ENCODE data around the gene TAGAP.
A peak's percentile ranks its signal among the peaks of the same experiment; 100 is the strongest.

Gene TAGAP

GRCh38 chr6:159085396-159085895 is 40.7 kb upstream of the TAGAP start:
- Histone ChIP-seq H2BK120ac (ENCODE audit: low read depth, low read length) (no peak overlapping the region), H2BK12ac (ENCODE audit: low read length) (no peak overlapping the region), H4K8ac (ENCODE audit: low read depth, low read length) (no peak overlapping the region), H3K23ac (ENCODE audit: low read depth, low read length, poor library complexity) (no peak overlapping the region), H2AFZ (ENCODE audit: low read length) (no peak overlapping the region), H3K4me2 (ENCODE audit: insufficient read depth, low read length, poor library complexity, severe bottlenecking) (no peak overlapping the region), H3K27ac (replicated peaks; ENCODE audit: low read length) (no peak overlapping the region), H2AK5ac (ENCODE audit: low read depth, low read length) (no peak overlapping the region), H3K18ac (ENCODE audit: low read length) (peak overlapping the region; percentile 51), H3K36me3 (replicated peaks in 1 of 2; ENCODE audit: control insufficient read depth in 2 of 2, insufficient read depth in 2 of 2, low read length in 2 of 2) (no peaks in the 10 kb centered on the region), H3K14ac (ENCODE audit: low read length) (no peak overlapping the region), H4K91ac (ENCODE audit: low read depth, low read length, poor library complexity) (no peak overlapping the region), H2BK15ac (ENCODE audit: low read length) (no peak overlapping the region), H3K9me3 (replicated peaks in 1 of 2; ENCODE audit: control insufficient read depth in 2 of 2, insufficient read depth in 1 of 2, low read depth in 1 of 2, low read length in 2 of 2) (no peaks in the 10 kb centered on the region), H3K4me3 (ENCODE audit: low read length in 2 of 2) (no peak overlapping the region), H2BK5ac (ENCODE audit: low read length) (no peak overlapping the region), H3K79me1 (ENCODE audit: low read depth, low read length) (no peaks in the 10 kb centered on the region), H3K4ac (ENCODE audit: low read length) (no peak overlapping the region), H3K27me3 (ENCODE audit: control insufficient read depth in 3 of 3, insufficient read depth in 3 of 3, low read depth in 1 of 3, low read length in 3 of 3) (peaks cover 0 to under 1% (median 0%) of the 10 kb centered on the region in 3 experiments), H3K9ac (ENCODE audit: low read depth, low read length, poor library complexity) (no peak overlapping the region), H3K4me1 (ENCODE audit: control insufficient read depth in 2 of 2, insufficient read depth in 1 of 2, low read depth in 1 of 2, low read length in 2 of 2) (no peaks in the 10 kb centered on the region)
- no peak for DNase-seq (ENCODE audit: low spot score)
- no CpG with 5 or more reads among the region's 7 CpGs for WGBS, 2 donors (ENCODE audit: extremely low coverage in 2 of 2, insufficient read length in 2 of 2, insufficient replicate concordance in 1 of 2)

- H3K27me3 ChIP-seq (ENCODE audit: control insufficient read depth in 3 of 3, insufficient read depth in 3 of 3, low read depth in 1 of 3, low read length in 3 of 3), result peaks cover 0 to 3% (median 0%) of the 10 kb centered on the region in 3 experiments
- no peak overlapping the region for H3K4me3 ChIP-seq (ENCODE audit: low read length in 2 of 2)
- no peak overlapping the region for H3K23ac ChIP-seq (ENCODE audit: low read depth, low read length, poor library complexity)
- no peak overlapping the region for H2AK5ac ChIP-seq (ENCODE audit: low read depth, low read length)
- H3K4ac ChIP-seq (ENCODE audit: low read length), result no peak overlapping the region
- H2AFZ ChIP-seq (ENCODE audit: low read length), result no peak overlapping the region
- no peaks in the 10 kb centered on the region for H3K36me3 ChIP-seq (replicated peaks in 1 of 2; ENCODE audit: control insufficient read depth in 2 of 2, insufficient read depth in 2 of 2, low read length in 2 of 2)
- no peak overlapping the region for H3K4me2 ChIP-seq (ENCODE audit: insufficient read depth, low read length, poor library complexity, severe bottlenecking)
- no peak overlapping the region for H4K91ac ChIP-seq (ENCODE audit: low read depth, low read length, poor library complexity)
- H3K27ac ChIP-seq (replicated peaks; ENCODE audit: low read length), result no peak overlapping the region
- no peaks in the 10 kb centered on the region for H3K79me1 ChIP-seq (ENCODE audit: low read depth, low read length)
- H2BK5ac ChIP-seq (ENCODE audit: low read length), result no peak overlapping the region
- H4K8ac ChIP-seq (ENCODE audit: low read depth, low read length), result no peak overlapping the region
- H3K9me3 ChIP-seq (replicated peaks in 1 of 2; ENCODE audit: control insufficient read depth in 2 of 2, insufficient read depth in 1 of 2, low read depth in 1 of 2, low read length in 2 of 2), result no peaks in the 10 kb centered on the region
- no peak overlapping the region for H3K14ac ChIP-seq (ENCODE audit: low read length)
- H2BK12ac ChIP-seq (ENCODE audit: low read length), result no peak overlapping the region
- no peak overlapping the region for H2BK15ac ChIP-seq (ENCODE audit: low read length)
- no peak for DNase-seq (ENCODE audit: low spot score)
- H2BK120ac ChIP-seq (ENCODE audit: low read depth, low read length), result no peak overlapping the region
- no CpG with 5 or more reads among the region's 2 CpGs for WGBS, 2 donors (ENCODE audit: extremely low coverage in 2 of 2, insufficient read length in 2 of 2, insufficient replicate concordance in 1 of 2)
- H3K9ac ChIP-seq (ENCODE audit: low read depth, low read length, poor library complexity), result no peak overlapping the region
- H3K4me1 ChIP-seq (ENCODE audit: control insufficient read depth in 2 of 2, insufficient read depth in 1 of 2, low read depth in 1 of 2, low read length in 2 of 2), result no peaks in the 10 kb centered on the region
- H3K18ac ChIP-seq (ENCODE audit: low read length), result no peak overlapping the region
These were observed 39.8 kb upstream of the TAGAP start for GRCh38 chr6:159084493-159085091.

- Histone ChIP-seq H3K27ac (replicated peaks; ENCODE audit: low read length) (no peak overlapping the region), H3K79me1 (ENCODE audit: low read depth, low read length) (no peaks in the 10 kb centered on the region), H3K9me3 (replicated peaks in 1 of 2; ENCODE audit: control insufficient read depth in 2 of 2, insufficient read depth in 1 of 2, low read depth in 1 of 2, low read length in 2 of 2) (no peaks in the 10 kb centered on the region), H3K14ac (ENCODE audit: low read length) (no peak overlapping the region), H4K8ac (ENCODE audit: low read depth, low read length) (no peak overlapping the region), H2BK15ac (ENCODE audit: low read length) (no peak overlapping the region), H3K27me3 (ENCODE audit: control insufficient read depth in 3 of 3, insufficient read depth in 3 of 3, low read depth in 1 of 3, low read length in 3 of 3) (peaks cover 0 to 9% (median 0%) of the 10 kb centered on the region in 3 experiments), H3K4ac (ENCODE audit: low read length) (no peak overlapping the region), H3K4me3 (ENCODE audit: low read length in 2 of 2) (no peak overlapping the region), H3K36me3 (replicated peaks in 1 of 2; ENCODE audit: control insufficient read depth in 2 of 2, insufficient read depth in 2 of 2, low read length in 2 of 2) (no peaks in the 10 kb centered on the region), H2BK12ac (ENCODE audit: low read length) (no peak overlapping the region), H2BK5ac (ENCODE audit: low read length) (no peak overlapping the region), H3K23ac (ENCODE audit: low read depth, low read length, poor library complexity) (no peak overlapping the region), H4K91ac (ENCODE audit: low read depth, low read length, poor library complexity) (no peak overlapping the region), H2AK5ac (ENCODE audit: low read depth, low read length) (no peak overlapping the region), H2BK120ac (ENCODE audit: low read depth, low read length) (no peak overlapping the region), H3K4me2 (ENCODE audit: insufficient read depth, low read length, poor library complexity, severe bottlenecking) (no peak overlapping the region), H3K9ac (ENCODE audit: low read depth, low read length, poor library complexity) (no peak overlapping the region), H3K18ac (ENCODE audit: low read length) (no peak overlapping the region), H2AFZ (ENCODE audit: low read length) (no peak overlapping the region), H3K4me1 (ENCODE audit: control insufficient read depth in 2 of 2, insufficient read depth in 1 of 2, low read depth in 1 of 2, low read length in 2 of 2) (no peaks in the 10 kb centered on the region)
- DNase-seq (ENCODE audit: low spot score), result no peak
- WGBS, 2 donors (ENCODE audit: extremely low coverage in 2 of 2, insufficient read length in 2 of 2, insufficient replicate concordance in 1 of 2), result no CpG with 5 or more reads among the region's 2 CpGs
These were observed 38.4 kb upstream of the TAGAP start for GRCh38 chr6:159083146-159083545.

- H2AFZ ChIP-seq (ENCODE audit: low read length), result no peak overlapping the region
These were observed 37.4 kb upstream of the TAGAP start for GRCh38 chr6:159082039-159082815.

More at GRCh38 chr6:159082039-159082815, 37.4 kb upstream of the TAGAP start:
- no peak overlapping the region for H3K18ac ChIP-seq (ENCODE audit: low read length)
- no peak overlapping the region for H2BK5ac ChIP-seq (ENCODE audit: low read length)
- H3K27ac ChIP-seq (replicated peaks; ENCODE audit: low read length), result no peak overlapping the region
- no peak overlapping the region for H3K9ac ChIP-seq (ENCODE audit: low read depth, low read length, poor library complexity)
- DNase-seq (ENCODE audit: low spot score), result no peak
- H2AK5ac ChIP-seq (ENCODE audit: low read depth, low read length), result no peak overlapping the region
- H4K91ac ChIP-seq (ENCODE audit: low read depth, low read length, poor library complexity), result no peak overlapping the region
- no peak overlapping the region for H2BK120ac ChIP-seq (ENCODE audit: low read depth, low read length)
- no peak overlapping the region for H2BK12ac ChIP-seq (ENCODE audit: low read length)
- WGBS, 2 donors (ENCODE audit: extremely low coverage in 2 of 2, insufficient read length in 2 of 2, insufficient replicate concordance in 1 of 2), result no CpG with 5 or more reads among the region's 7 CpGs
- no peaks in the 10 kb centered on the region for H3K9me3 ChIP-seq (replicated peaks in 1 of 2; ENCODE audit: control insufficient read depth in 2 of 2, insufficient read depth in 1 of 2, low read depth in 1 of 2, low read length in 2 of 2)
- peaks cover 0 to 10% (median 0%) of the 10 kb centered on the region in 3 experiments for H3K27me3 ChIP-seq (ENCODE audit: control insufficient read depth in 3 of 3, insufficient read depth in 3 of 3, low read depth in 1 of 3, low read length in 3 of 3)
- H3K4ac ChIP-seq (ENCODE audit: low read length), result no peak overlapping the region
- no peak overlapping the region for H4K8ac ChIP-seq (ENCODE audit: low read depth, low read length)
- no peak overlapping the region for H3K14ac ChIP-seq (ENCODE audit: low read length)
- no peak overlapping the region for H3K4me2 ChIP-seq (ENCODE audit: insufficient read depth, low read length, poor library complexity, severe bottlenecking)
- no peak overlapping the region for H3K23ac ChIP-seq (ENCODE audit: low read depth, low read length, poor library complexity)
- H3K79me1 ChIP-seq (ENCODE audit: low read depth, low read length), result no peaks in the 10 kb centered on the region
- no peak overlapping the region for H2BK15ac ChIP-seq (ENCODE audit: low read length)
- H3K36me3 ChIP-seq (replicated peaks in 1 of 2; ENCODE audit: control insufficient read depth in 2 of 2, insufficient read depth in 2 of 2, low read length in 2 of 2), result no peaks in the 10 kb centered on the region
- no peak overlapping the region for H3K4me3 ChIP-seq (ENCODE audit: low read length in 2 of 2)
- H3K4me1 ChIP-seq (ENCODE audit: control insufficient read depth in 2 of 2, insufficient read depth in 1 of 2, low read depth in 1 of 2, low read length in 2 of 2), result peaks cover 0 to 1% of the 10 kb centered on the region in 2 donors

Data from neuronal stem cell (in vitro differentiated cells).